Measurements from ENCODE around the gene JAG2.
"Not testable (repeated sequence)": the region's sequence is repeated elsewhere in the genome, so short reads cannot be mapped to it uniquely, and the experiment has no call there.

The JAG2 gene

GRCh38 chr14:105119408-105120025, 49.1 kb downstream of the JAG2 start:
- in situ Hi-C loops (cut with HindIII; ENCODE audit: low sequenced_read_pairs) = no loop called here
- TF ChIP-seq CTCF (IDR thresholded peaks at IDR 0.05; ENCODE audit: low read depth, low read length, missing control alignments) = no peak
- no peak overlapping the region for H3K4me3 ChIP-seq (ENCODE audit: low read depth, low read length)
- DNase-seq (ENCODE audit: low read depth) = no peak

GRCh38 chr14:105118646-105119407, 49.7 kb downstream of the JAG2 start:
- H3K4me3 ChIP-seq (ENCODE audit: low read depth, low read length) = no peak overlapping the region
- in situ Hi-C loops (cut with HindIII; ENCODE audit: low sequenced_read_pairs) = no loop called here
- no peak for TF ChIP-seq CTCF (IDR thresholded peaks at IDR 0.05; ENCODE audit: low read depth, low read length, missing control alignments)
- no peak for DNase-seq (ENCODE audit: low read depth)

DNA sequence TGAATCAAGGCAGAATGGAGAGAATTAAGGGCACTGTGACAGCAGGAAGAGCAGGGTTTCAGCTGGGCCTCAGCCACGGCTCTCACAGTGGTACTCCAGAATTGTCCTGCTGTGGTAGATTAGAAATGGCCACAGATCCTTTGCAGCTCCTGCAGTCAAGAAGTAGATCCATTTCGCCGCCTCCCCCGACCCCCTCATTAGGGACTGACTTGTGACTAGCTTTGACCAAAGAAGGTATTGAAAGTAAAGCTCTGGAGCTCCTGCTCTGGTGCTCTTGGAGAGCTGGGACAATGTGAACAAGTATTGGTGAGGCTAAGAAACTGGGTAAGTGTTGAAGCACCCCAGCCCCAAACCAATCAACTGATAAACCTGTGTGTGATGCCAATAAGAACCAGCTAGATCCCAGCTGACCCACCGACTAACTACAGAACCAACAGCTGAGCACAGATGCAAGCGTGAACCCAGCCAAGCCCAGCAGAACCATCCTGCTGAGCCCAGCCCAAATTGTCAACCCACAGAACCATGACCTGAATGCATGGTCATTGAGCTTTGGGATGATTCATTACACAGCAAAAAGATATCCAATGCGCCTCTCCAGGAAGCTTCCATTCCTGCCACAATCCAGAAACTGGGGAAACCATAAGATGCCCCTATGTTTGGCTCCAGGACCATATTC, 50.7 kb downstream of the JAG2 start:
- no peak overlapping the region for H3K4me3 ChIP-seq (ENCODE audit: low read depth, low read length)
- in situ Hi-C loops (cut with HindIII; ENCODE audit: low sequenced_read_pairs) = no loop called here
- TF ChIP-seq CTCF (IDR thresholded peaks at IDR 0.05; ENCODE audit: low read depth, low read length, missing control alignments) = no peak
- no peak for DNase-seq (ENCODE audit: low read depth)

GRCh38 chr14:105117257-105117646, 51.3 kb downstream of the JAG2 start:
- no peak for TF ChIP-seq CTCF (IDR thresholded peaks at IDR 0.05; ENCODE audit: low read depth, low read length, missing control alignments)
- H3K4me3 ChIP-seq (ENCODE audit: low read depth, low read length) = no peak overlapping the region
- DNase-seq (ENCODE audit: low read depth) = no peak
- in situ Hi-C loops (cut with HindIII; ENCODE audit: low sequenced_read_pairs) = no loop called here

DNA sequence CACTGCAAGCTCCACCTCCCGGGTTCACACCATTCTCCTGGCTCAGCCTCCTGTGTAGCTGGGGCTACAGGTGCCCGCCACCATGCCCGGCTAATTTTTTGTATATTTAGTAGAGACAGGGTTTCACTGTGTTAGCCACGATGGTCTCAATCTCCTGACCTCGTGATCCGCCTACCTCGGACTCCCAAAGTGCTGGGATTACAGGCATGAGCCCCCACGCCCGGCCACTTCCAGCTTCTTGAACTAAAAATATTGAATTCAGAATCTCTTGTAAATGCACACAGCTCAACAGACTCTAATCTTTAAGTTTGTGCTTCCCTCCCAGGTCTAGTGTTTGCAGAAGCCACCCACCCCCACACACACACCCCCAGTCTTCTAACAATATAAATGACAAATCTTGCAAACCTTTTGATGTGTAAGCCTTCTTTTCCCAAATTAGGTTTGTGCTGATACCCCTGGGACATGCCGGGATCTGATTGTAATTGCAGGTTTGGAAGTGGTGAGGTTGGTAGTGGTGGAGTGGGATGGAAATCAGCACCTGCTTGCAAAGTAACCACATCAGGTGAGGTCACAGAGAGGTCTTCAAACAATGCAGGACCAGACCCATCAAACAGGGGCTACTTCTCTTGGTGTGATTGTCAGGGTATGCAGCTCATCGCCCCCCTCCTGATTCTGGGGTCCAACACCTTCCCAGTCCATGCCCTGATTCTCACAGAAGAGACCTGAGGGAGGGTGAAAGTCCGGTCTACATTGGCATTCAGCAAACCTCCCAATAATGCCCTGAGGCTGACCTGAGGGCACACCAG, 51.9 kb downstream of the JAG2 start:
- no peak overlapping the region for H3K4me3 ChIP-seq (ENCODE audit: low read depth, low read length)
- in situ Hi-C loops (cut with HindIII; ENCODE audit: low sequenced_read_pairs) = no loop called here
- DNase-seq (ENCODE audit: low read depth) = no peak
- no peak for TF ChIP-seq CTCF (IDR thresholded peaks at IDR 0.05; ENCODE audit: low read depth, low read length, missing control alignments)

- in situ Hi-C loops (cut with HindIII; ENCODE audit: low sequenced_read_pairs); DNase-seq (ENCODE audit: low read depth); H3K4me3 ChIP-seq (ENCODE audit: low read depth, low read length): not testable (repeated sequence)
These were observed 59.3 kb downstream of the JAG2 start for GRCh38 chr14:105109243-105109642.

Data from astrocyte of the cerebellum (primary cell).